ENCODE results near the gene IL17RA.

The IL17RA gene

GRCh38 chr22:17101475-17102296, 16.9 kb downstream of the IL17RA start:
- Histone ChIP-seq H3K79me2 (ENCODE audit: control insufficient read depth, insufficient read depth, low read length) (no peaks in the 10 kb centered on the region), H3K27me3 (ENCODE audit: insufficient read depth, low read length, poor library complexity) (no peaks in the 10 kb centered on the region), H3K18ac (ENCODE audit: low read length) (no peak overlapping the region), H3K56ac (ENCODE audit: low read length) (no peak overlapping the region), H3K36me3 (ENCODE audit: control insufficient read depth, insufficient read depth, low read length) (peaks cover 9% of the 10 kb centered on the region), H4K8ac (ENCODE audit: low read depth, low read length) (no peak overlapping the region), H2AK5ac (ENCODE audit: low read length) (no peak overlapping the region), H3K23ac (ENCODE audit: low read length) (no peak overlapping the region), H3K9ac (ENCODE audit: low read length) (no peak overlapping the region), H2BK15ac (replicated peaks; ENCODE audit: low read depth) (no peak overlapping the region), H4K5ac (ENCODE audit: low read length) (no peak overlapping the region), H3K27ac (ENCODE audit: low read depth, low read length) (no peak overlapping the region), H3K4me1 (ENCODE audit: control insufficient read depth, low read depth, low read length) (no peaks in the 10 kb centered on the region), H2BK5ac (ENCODE audit: low read length) (no peak overlapping the region), H3K4ac (ENCODE audit: low read depth, low read length) (no peak overlapping the region), H2BK120ac (ENCODE audit: low read depth, low read length) (no peak overlapping the region), H3K4me2 (ENCODE audit: low read length) (no peak overlapping the region), H3K4me3 (ENCODE audit: low read length) (no peak overlapping the region), H3K79me1 (ENCODE audit: low read length) (no peaks in the 10 kb centered on the region)
- no CpG with 5 or more reads among the region's 14 CpGs for WGBS (ENCODE audit: extremely low coverage, insufficient coverage, low lambda C conversion rate)
- DNase-seq = no peak

- Histone ChIP-seq H3K4me2 (ENCODE audit: low read length) (no peak overlapping the region), H3K9ac (ENCODE audit: low read length) (no peak overlapping the region), H3K4me1 (ENCODE audit: control insufficient read depth, low read depth, low read length) (no peaks in the 10 kb centered on the region), H3K27ac (ENCODE audit: low read depth, low read length) (no peak overlapping the region), H3K36me3 (ENCODE audit: control insufficient read depth, insufficient read depth, low read length) (peaks cover 9% of the 10 kb centered on the region), H3K4me3 (ENCODE audit: low read length) (no peak overlapping the region), H3K79me1 (ENCODE audit: low read length) (no peaks in the 10 kb centered on the region), H4K8ac (ENCODE audit: low read depth, low read length) (no peak overlapping the region), H4K5ac (ENCODE audit: low read length) (no peak overlapping the region), H3K56ac (ENCODE audit: low read length) (no peak overlapping the region), H2BK120ac (ENCODE audit: low read depth, low read length) (no peak overlapping the region), H2AK5ac (ENCODE audit: low read length) (no peak overlapping the region), H3K23ac (ENCODE audit: low read length) (no peak overlapping the region), H3K27me3 (ENCODE audit: insufficient read depth, low read length, poor library complexity) (no peaks in the 10 kb centered on the region), H2BK15ac (replicated peaks; ENCODE audit: low read depth) (no peak overlapping the region), H2BK5ac (ENCODE audit: low read length) (no peak overlapping the region), H3K4ac (ENCODE audit: low read depth, low read length) (no peak overlapping the region), H3K18ac (ENCODE audit: low read length) (no peak overlapping the region), H3K79me2 (ENCODE audit: control insufficient read depth, insufficient read depth, low read length) (no peaks in the 10 kb centered on the region)
- DNase-seq = no peak
- no CpG with 5 or more reads among the region's 7 CpGs for WGBS (ENCODE audit: extremely low coverage, insufficient coverage, low lambda C conversion rate)
These were observed 17.5 kb downstream of the IL17RA start for GRCh38 chr22:17102297-17102667.

GRCh38 chr22:17103351-17103750, 18.6 kb downstream of the IL17RA start:
- H2AK5ac ChIP-seq (ENCODE audit: low read length) = no peak overlapping the region
- no peak overlapping the region for H3K4me2 ChIP-seq (ENCODE audit: low read length)
- no peak overlapping the region for H3K4me3 ChIP-seq (ENCODE audit: low read length)
- DNase-seq = no peak
- no peak overlapping the region for H3K27ac ChIP-seq (ENCODE audit: low read depth, low read length)
- no peaks in the 10 kb centered on the region for H3K79me1 ChIP-seq (ENCODE audit: low read length)
- H2BK15ac ChIP-seq (replicated peaks; ENCODE audit: low read depth) = no peak overlapping the region
- H3K4ac ChIP-seq (ENCODE audit: low read depth, low read length) = no peak overlapping the region
- peaks cover 9% of the 10 kb centered on the region for H3K36me3 ChIP-seq (ENCODE audit: control insufficient read depth, insufficient read depth, low read length)
- no peaks in the 10 kb centered on the region for H3K79me2 ChIP-seq (ENCODE audit: control insufficient read depth, insufficient read depth, low read length)
- H3K56ac ChIP-seq (ENCODE audit: low read length) = no peak overlapping the region
- no peak overlapping the region for H3K23ac ChIP-seq (ENCODE audit: low read length)
- H3K18ac ChIP-seq (ENCODE audit: low read length) = no peak overlapping the region
- H3K27me3 ChIP-seq (ENCODE audit: insufficient read depth, low read length, poor library complexity) = no peaks in the 10 kb centered on the region
- H3K4me1 ChIP-seq (ENCODE audit: control insufficient read depth, low read depth, low read length) = no peaks in the 10 kb centered on the region
- no CpG with 5 or more reads among the region's 9 CpGs for WGBS (ENCODE audit: extremely low coverage, insufficient coverage, low lambda C conversion rate)
- no peak overlapping the region for H2BK5ac ChIP-seq (ENCODE audit: low read length)
- no peak overlapping the region for H3K9ac ChIP-seq (ENCODE audit: low read length)
- no peak overlapping the region for H4K5ac ChIP-seq (ENCODE audit: low read length)
- no peak overlapping the region for H2BK120ac ChIP-seq (ENCODE audit: low read depth, low read length)
- H4K8ac ChIP-seq (ENCODE audit: low read depth, low read length) = no peak overlapping the region

- WGBS (ENCODE audit: extremely low coverage, insufficient coverage, low lambda C conversion rate) = no CpG with 5 or more reads among the region's 14 CpGs
- H3K4me1 ChIP-seq (ENCODE audit: control insufficient read depth, low read depth, low read length) = no peaks in the 10 kb centered on the region
These were observed 19.6 kb downstream of the IL17RA start for GRCh38 chr22:17104336-17104935.

GRCh38 chr22:17105143-17106129, 20.6 kb downstream of the IL17RA start:
- H2BK5ac ChIP-seq (ENCODE audit: low read length) = no peak overlapping the region
- no peak overlapping the region for H2BK15ac ChIP-seq (replicated peaks; ENCODE audit: low read depth)
- H3K27ac ChIP-seq (ENCODE audit: low read depth, low read length) = no peak overlapping the region
- H3K18ac ChIP-seq (ENCODE audit: low read length) = no peak overlapping the region
- H3K56ac ChIP-seq (ENCODE audit: low read length) = no peak overlapping the region
- WGBS (ENCODE audit: extremely low coverage, insufficient coverage, low lambda C conversion rate) = no CpG with 5 or more reads among the region's 22 CpGs
- no peak overlapping the region for H3K4me3 ChIP-seq (ENCODE audit: low read length)
- no peak overlapping the region for H3K9ac ChIP-seq (ENCODE audit: low read length)
- H4K8ac ChIP-seq (ENCODE audit: low read depth, low read length) = no peak overlapping the region
- H3K36me3 ChIP-seq (ENCODE audit: control insufficient read depth, insufficient read depth, low read length) = peaks cover 7% of the 10 kb centered on the region
- no peak overlapping the region for H4K5ac ChIP-seq (ENCODE audit: low read length)
- no peaks in the 10 kb centered on the region for H3K27me3 ChIP-seq (ENCODE audit: insufficient read depth, low read length, poor library complexity)
- H3K23ac ChIP-seq (ENCODE audit: low read length) = no peak overlapping the region
- H3K4ac ChIP-seq (ENCODE audit: low read depth, low read length) = no peak overlapping the region
- H2AK5ac ChIP-seq (ENCODE audit: low read length) = no peak overlapping the region
- DNase-seq = no peak
- no peaks in the 10 kb centered on the region for H3K4me1 ChIP-seq (ENCODE audit: control insufficient read depth, low read depth, low read length)
- H2BK120ac ChIP-seq (ENCODE audit: low read depth, low read length) = no peak overlapping the region
- no peak overlapping the region for H3K4me2 ChIP-seq (ENCODE audit: low read length)
- H3K79me2 ChIP-seq (ENCODE audit: control insufficient read depth, insufficient read depth, low read length) = no peaks in the 10 kb centered on the region
- H3K79me1 ChIP-seq (ENCODE audit: low read length) = no peaks in the 10 kb centered on the region

More at GRCh38 chr22:17104336-17104935, 19.6 kb downstream of the IL17RA start:
- H4K5ac ChIP-seq (ENCODE audit: low read length) = no peak overlapping the region
- no peak overlapping the region for H3K23ac ChIP-seq (ENCODE audit: low read length)
- H3K9ac ChIP-seq (ENCODE audit: low read length) = no peak overlapping the region
- no peak overlapping the region for H3K27ac ChIP-seq (ENCODE audit: low read depth, low read length)
- no peak overlapping the region for H4K8ac ChIP-seq (ENCODE audit: low read depth, low read length)
- H3K4me2 ChIP-seq (ENCODE audit: low read length) = no peak overlapping the region
- H2BK5ac ChIP-seq (ENCODE audit: low read length) = no peak overlapping the region
- no peaks in the 10 kb centered on the region for H3K79me2 ChIP-seq (ENCODE audit: control insufficient read depth, insufficient read depth, low read length)
- no peak overlapping the region for H3K18ac ChIP-seq (ENCODE audit: low read length)
- H3K27me3 ChIP-seq (ENCODE audit: insufficient read depth, low read length, poor library complexity) = no peaks in the 10 kb centered on the region
- no peak overlapping the region for H3K56ac ChIP-seq (ENCODE audit: low read length)
- H2AK5ac ChIP-seq (ENCODE audit: low read length) = no peak overlapping the region
- no peak overlapping the region for H2BK120ac ChIP-seq (ENCODE audit: low read depth, low read length)
- no peak overlapping the region for H3K4ac ChIP-seq (ENCODE audit: low read depth, low read length)
- H3K36me3 ChIP-seq (ENCODE audit: control insufficient read depth, insufficient read depth, low read length) = peaks cover 9% of the 10 kb centered on the region
- no peak overlapping the region for H3K4me3 ChIP-seq (ENCODE audit: low read length)
- no peak overlapping the region for H2BK15ac ChIP-seq (replicated peaks; ENCODE audit: low read depth)
- H3K79me1 ChIP-seq (ENCODE audit: low read length) = no peaks in the 10 kb centered on the region
- DNase-seq = no peak

All from mesendoderm (in vitro differentiated cells).